SK-N-SH treated with all-trans-retinoic acid at 6 μM for 48 hours (cell line): ENCODE measurements around the gene ZDHHC19.

ENCODE experiments used
- ATAC-seq: fragments of 200-7000 bp; cut with Tn5 transposase; 3 replicates; pipeline ENCODE4 v1.9.1; 2020; ENCODE audit warnings: mild to moderate bottlenecking, moderate library complexity
- BACH2 ChIP-seq: fragments of 250-450 bp; sonication (Bioruptor Pico); IDR thresholded peaks from 2 replicates; pipeline ENCODE4 v1.9.0; 2021; ENCODE audit warnings: mild to moderate bottlenecking, borderline replicate concordance
- CSDC2 ChIP-seq: fragments of 250-450 bp; sonication (Bioruptor Pico); IDR thresholded peaks from 2 replicates; pipeline ENCODE4 v1.5.0; 2020; ENCODE audit warnings: mild to moderate bottlenecking, moderate library complexity
- ESRRG ChIP-seq: fragments of 250-450 bp; sonication (Bioruptor Pico); IDR thresholded peaks from 2 replicates; pipeline ENCODE4 v1.6.1; 2021; ENCODE audit warnings: mild to moderate bottlenecking
- GLIS3 ChIP-seq: fragments of 250-450 bp; sonication (Bioruptor Pico); IDR thresholded peaks from 2 replicates; pipeline ENCODE4 v1.5.0; 2020; ENCODE audit warnings: mild to moderate bottlenecking, moderate library complexity
- ISL1 ChIP-seq: fragments of 250-450 bp; sonication (Bioruptor Pico); IDR thresholded peaks from 2 replicates; pipeline ENCODE4 v2.1.2; 2022; ENCODE audit warnings: mild to moderate bottlenecking, moderate library complexity
- OSR1 ChIP-seq: fragments of 250-450 bp; sonication (Bioruptor Pico); IDR thresholded peaks from 2 replicates; pipeline ENCODE4 v1.8.0; 2022; ENCODE audit warnings: moderate library complexity, mild to moderate bottlenecking, inconsistent platforms
- POU6F1 ChIP-seq: fragments of 250-450 bp; sonication (Bioruptor Pico); IDR thresholded peaks from 2 replicates; pipeline ENCODE4 v1.8.0; 2021; ENCODE audit warnings: low read depth, mild to moderate bottlenecking, moderate library complexity, borderline replicate concordance
- PPARA ChIP-seq: fragments of 250-450 bp; sonication (Bioruptor Pico); IDR thresholded peaks from 2 replicates; pipeline ENCODE4 v1.5.0; 2020; ENCODE audit warnings: mild to moderate bottlenecking, borderline replicate concordance
- RARB ChIP-seq: fragments of 250-450 bp; sonication (Bioruptor Pico); IDR thresholded peaks from 2 replicates; pipeline ENCODE4 v1.8.0; 2021; ENCODE audit warnings: mild to moderate bottlenecking, moderate library complexity
- TOX ChIP-seq: fragments of 250-450 bp; sonication (Bioruptor Pico); IDR thresholded peaks from 2 replicates; pipeline ENCODE4 v1.8.0; 2021; ENCODE audit warnings: mild to moderate bottlenecking, moderate library complexity, borderline replicate concordance
- ZC3H10 ChIP-seq: fragments of 250-450 bp; sonication (Bioruptor Pico); IDR thresholded peaks from 2 replicates; pipeline ENCODE4 v1.5.1; 2021; ENCODE audit warnings: mild to moderate bottlenecking, moderate library complexity
- ZFP3 ChIP-seq: fragments of 250-450 bp; sonication (Bioruptor Pico); IDR thresholded peaks from 2 replicates; pipeline ENCODE4 v1.5.0; 2020; ENCODE audit warnings: mild to moderate bottlenecking, moderate library complexity
- ZFP30 ChIP-seq: fragments of 450-650 bp; formaldehyde crosslinking; IDR thresholded peaks from 2 replicates; pipeline ENCODE4 v1.5.0; 2022; ENCODE audit warnings: mild to moderate bottlenecking, moderate library complexity
- ZNF565 ChIP-seq: fragments of 450-650 bp; formaldehyde crosslinking; conservative IDR thresholded peaks from 2 replicates; pipeline ENCODE4 v1.5.0; 2020; ENCODE audit warnings: low read depth, mild to moderate bottlenecking, moderate library complexity
- ZNF70 ChIP-seq: fragments of 450-650 bp; formaldehyde crosslinking; IDR thresholded peaks from 2 replicates; pipeline ENCODE4 v1.5.0; 2020; ENCODE audit warnings: mild to moderate bottlenecking, moderate library complexity
- ZNF8 ChIP-seq: fragments of 450-650 bp; formaldehyde crosslinking; IDR thresholded peaks from 2 replicates; pipeline ENCODE4 v1.5.0; 2020; ENCODE audit warnings: mild to moderate bottlenecking, moderate library complexity
- TF ChIP-seq, protein P1 (sequence below): fragments of 250-450 bp; sonication (Bioruptor Pico); IDR thresholded peaks from 2 replicates; pipeline ENCODE4 v1.5.1; 2020; ENCODE audit warnings: low read depth, mild to moderate bottlenecking, moderate library complexity
- TF ChIP-seq, protein P2 (sequence below): fragments of 250-450 bp; sonication (Bioruptor Pico); IDR thresholded peaks from 2 replicates; pipeline ENCODE4 v1.8.0; 2020; ENCODE audit warnings: mild to moderate bottlenecking, moderate library complexity, borderline replicate concordance
- TF ChIP-seq, protein P3 (sequence below): fragments of 250-450 bp; sonication (Bioruptor Pico); IDR thresholded peaks from 2 replicates; pipeline ENCODE4 v1.5.0; 2020; ENCODE audit warnings: mild to moderate bottlenecking, moderate library complexity

The ZDHHC19 gene

GRCh38 chr3:196194542-196194915 is 16.7 kb downstream of the ZDHHC19 start:
- ATAC-seq, result no peak
- no peak for TF ChIP-seq ZNF8 (CRISPR knock-in tag)
- no peak for TF ChIP-seq ESRRG (CRISPR knock-in tag)
- no peak for TF ChIP-seq TOX
- no peak for TF ChIP-seq ZNF565 (CRISPR knock-in tag)
- no peak for TF ChIP-seq ZNF70
- TF ChIP-seq BACH2 (CRISPR knock-in tag), result no peak
- TF ChIP-seq, protein P1, sequence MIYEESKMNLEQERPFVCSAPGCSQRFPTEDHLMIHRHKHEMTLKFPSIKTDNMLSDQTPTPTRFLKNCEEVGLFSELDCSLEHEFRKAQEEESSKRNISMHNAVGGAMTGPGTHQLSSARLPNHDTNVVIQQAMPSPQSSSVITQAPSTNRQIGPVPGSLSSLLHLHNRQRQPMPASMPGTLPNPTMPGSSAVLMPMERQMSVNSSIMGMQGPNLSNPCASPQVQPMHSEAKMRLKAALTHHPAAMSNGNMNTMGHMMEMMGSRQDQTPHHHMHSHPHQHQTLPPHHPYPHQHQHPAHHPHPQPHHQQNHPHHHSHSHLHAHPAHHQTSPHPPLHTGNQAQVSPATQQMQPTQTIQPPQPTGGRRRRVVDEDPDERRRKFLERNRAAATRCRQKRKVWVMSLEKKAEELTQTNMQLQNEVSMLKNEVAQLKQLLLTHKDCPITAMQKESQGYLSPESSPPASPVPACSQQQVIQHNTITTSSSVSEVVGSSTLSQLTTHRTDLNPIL (CRISPR knock-in tag), result no peak
- TF ChIP-seq RARB, result no peak
- no peak for TF ChIP-seq OSR1 (CRISPR knock-in tag)
- TF ChIP-seq ZFP3, result no peak
- TF ChIP-seq ZFP30 (CRISPR knock-in tag), result no peak
- TF ChIP-seq, protein P2, sequence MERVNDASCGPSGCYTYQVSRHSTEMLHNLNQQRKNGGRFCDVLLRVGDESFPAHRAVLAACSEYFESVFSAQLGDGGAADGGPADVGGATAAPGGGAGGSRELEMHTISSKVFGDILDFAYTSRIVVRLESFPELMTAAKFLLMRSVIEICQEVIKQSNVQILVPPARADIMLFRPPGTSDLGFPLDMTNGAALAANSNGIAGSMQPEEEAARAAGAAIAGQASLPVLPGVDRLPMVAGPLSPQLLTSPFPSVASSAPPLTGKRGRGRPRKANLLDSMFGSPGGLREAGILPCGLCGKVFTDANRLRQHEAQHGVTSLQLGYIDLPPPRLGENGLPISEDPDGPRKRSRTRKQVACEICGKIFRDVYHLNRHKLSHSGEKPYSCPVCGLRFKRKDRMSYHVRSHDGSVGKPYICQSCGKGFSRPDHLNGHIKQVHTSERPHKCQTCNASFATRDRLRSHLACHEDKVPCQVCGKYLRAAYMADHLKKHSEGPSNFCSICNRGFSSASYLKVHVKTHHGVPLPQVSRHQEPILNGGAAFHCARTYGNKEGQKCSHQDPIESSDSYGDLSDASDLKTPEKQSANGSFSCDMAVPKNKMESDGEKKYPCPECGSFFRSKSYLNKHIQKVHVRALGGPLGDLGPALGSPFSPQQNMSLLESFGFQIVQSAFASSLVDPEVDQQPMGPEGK, result no peak
- TF ChIP-seq, protein P3, sequence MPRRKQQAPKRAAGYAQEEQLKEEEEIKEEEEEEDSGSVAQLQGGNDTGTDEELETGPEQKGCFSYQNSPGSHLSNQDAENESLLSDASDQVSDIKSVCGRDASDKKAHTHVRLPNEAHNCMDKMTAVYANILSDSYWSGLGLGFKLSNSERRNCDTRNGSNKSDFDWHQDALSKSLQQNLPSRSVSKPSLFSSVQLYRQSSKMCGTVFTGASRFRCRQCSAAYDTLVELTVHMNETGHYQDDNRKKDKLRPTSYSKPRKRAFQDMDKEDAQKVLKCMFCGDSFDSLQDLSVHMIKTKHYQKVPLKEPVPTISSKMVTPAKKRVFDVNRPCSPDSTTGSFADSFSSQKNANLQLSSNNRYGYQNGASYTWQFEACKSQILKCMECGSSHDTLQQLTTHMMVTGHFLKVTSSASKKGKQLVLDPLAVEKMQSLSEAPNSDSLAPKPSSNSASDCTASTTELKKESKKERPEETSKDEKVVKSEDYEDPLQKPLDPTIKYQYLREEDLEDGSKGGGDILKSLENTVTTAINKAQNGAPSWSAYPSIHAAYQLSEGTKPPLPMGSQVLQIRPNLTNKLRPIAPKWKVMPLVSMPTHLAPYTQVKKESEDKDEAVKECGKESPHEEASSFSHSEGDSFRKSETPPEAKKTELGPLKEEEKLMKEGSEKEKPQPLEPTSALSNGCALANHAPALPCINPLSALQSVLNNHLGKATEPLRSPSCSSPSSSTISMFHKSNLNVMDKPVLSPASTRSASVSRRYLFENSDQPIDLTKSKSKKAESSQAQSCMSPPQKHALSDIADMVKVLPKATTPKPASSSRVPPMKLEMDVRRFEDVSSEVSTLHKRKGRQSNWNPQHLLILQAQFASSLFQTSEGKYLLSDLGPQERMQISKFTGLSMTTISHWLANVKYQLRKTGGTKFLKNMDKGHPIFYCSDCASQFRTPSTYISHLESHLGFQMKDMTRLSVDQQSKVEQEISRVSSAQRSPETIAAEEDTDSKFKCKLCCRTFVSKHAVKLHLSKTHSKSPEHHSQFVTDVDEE, result no peak
- TF ChIP-seq GLIS3 (CRISPR knock-in tag), result no peak
- TF ChIP-seq POU6F1 (CRISPR knock-in tag), result no peak
- TF ChIP-seq CSDC2 (CRISPR knock-in tag), result no peak

GRCh38 chr3:196193736-196194541 is 17.3 kb downstream of the ZDHHC19 start:
- TF ChIP-seq ISL1 (no peak), GLIS3 (CRISPR knock-in tag) (no peak), CSDC2 (CRISPR knock-in tag) (no peak), RARB (no peak), POU6F1 (CRISPR knock-in tag) (no peak), ZNF565 (CRISPR knock-in tag) (no peak), PPARA (no peak), ZFP30 (CRISPR knock-in tag) (no peak), ZC3H10 (CRISPR knock-in tag) (no peak)
- TF ChIP-seq, protein P2, result no peak
- TF ChIP-seq, protein P1 (CRISPR knock-in tag), result no peak
- no peak; the same call in 2 of the 3 replicates for ATAC-seq
